HG03095 (cell line): Measurements from ENCODE around the gene PCDH11X.
"Not testable (repeated sequence)": the region's sequence is repeated elsewhere in the genome, so short reads cannot be mapped to it uniquely, and the experiment has no call there.

ENCODE experiments used
- ATAC-seq: cut with Tn5 transposase; IDR thresholded peaks from one replicate; pipeline ENCODE4 v1.9.1; 2021; ENCODE audit warnings: moderate library complexity; ENCODE audit not compliant: unreplicated experiment

The PCDH11X gene

GRCh38 chrX:91779135-91779534, at the start of gene PCDH11X:
Gene PCDH11X (plus strand): TSS chrX:91779375. CDS start chrX:91835505, 56,130 bp downstream.
- ATAC-seq, result not testable (repeated sequence)

GRCh38 chrX:91747446-91747845, 31.7 kb upstream of the PCDH11X start:
- not testable (repeated sequence) for ATAC-seq

GRCh38 chrX:91753022-91753421, 26.2 kb upstream of the PCDH11X start:
- not testable (repeated sequence) for ATAC-seq

GRCh38 chrX:91770619-91771488, 8.3 kb upstream of the PCDH11X start:
- ATAC-seq, result peak; percentile 99

- ATAC-seq, result not testable (repeated sequence)
Observed at GRCh38 chrX:91773943-91774342, 5.2 kb upstream of the PCDH11X start.

- not testable (repeated sequence) for ATAC-seq
Observed at GRCh38 chrX:91780008-91780407, 833 bp downstream of the PCDH11X start.

GRCh38 chrX:91780698-91781097, 1.5 kb downstream of the PCDH11X start:
- not testable (repeated sequence) for ATAC-seq

- not testable (repeated sequence) for ATAC-seq
Observed at GRCh38 chrX:91781553-91782298, 2.6 kb downstream of the PCDH11X start.

GRCh38 chrX:91782825-91783224, 3.6 kb downstream of the PCDH11X start:
- not testable (repeated sequence) for ATAC-seq

- ATAC-seq, result not testable (repeated sequence)
Observed at GRCh38 chrX:91817537-91817936, 38.4 kb downstream of the PCDH11X start.

- not testable (repeated sequence) for ATAC-seq
Observed at GRCh38 chrX:91825321-91825720, 46.1 kb downstream of the PCDH11X start.
